ENCODE data around the gene RNF125. TPM values are rescaled to one million over a fixed set of nuclear protein-coding genes. Genes with fewer than 3 reads are reported as not detected.

The RNF125 gene
- polyA plus RNA-seq, 1 of the 3 experiments (the other 2 are of a cell fraction): 0.05 TPM

DNA sequence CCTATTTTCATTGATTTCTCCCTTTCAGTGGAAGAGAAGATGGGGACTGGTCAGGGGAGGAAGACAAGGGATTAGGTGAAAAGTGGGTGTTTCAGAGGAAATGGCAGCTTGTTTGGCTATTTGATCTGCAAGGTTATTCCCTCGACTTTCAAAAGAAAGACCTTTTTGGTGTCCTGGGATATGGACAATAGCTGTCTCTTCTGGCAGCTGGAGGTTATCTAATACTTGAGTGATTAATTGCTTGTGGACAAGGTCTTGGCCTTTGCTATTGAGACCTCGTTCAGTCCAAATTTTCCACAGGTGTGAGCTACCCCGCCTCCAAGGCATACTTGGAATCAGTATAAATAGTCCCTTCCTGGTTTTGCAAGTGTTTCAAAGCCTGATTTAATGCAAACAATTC, 42.4 kb upstream of the RNF125 start:
- ChIA-PET CTCF (interaction anchor here (0.6 to 3.7 kb wide), 22 partner anchors 8 to 427 kb away, joined by 3 to 28 read pairs (median 6); no protein-coding TSS in a partner anchor), POLR2A (no interaction called here)
- no peak overlapping the region for H3K9ac ChIP-seq
- no peaks in the 10 kb centered on the region for H3F3A ChIP-seq (replicated peaks; ENCODE audit: insufficient read depth)
- no peak overlapping the region for H3K4me2 ChIP-seq
- H3K27ac ChIP-seq (ENCODE audit: low read depth in 2 of 2, low read length in 1 of 2): no peak overlapping the region
- H3K4me1 ChIP-seq (ENCODE audit: control insufficient read depth in 1 of 2, insufficient read depth in 2 of 2, low read depth in 1 of 2, low read length in 1 of 2): no peaks in the 10 kb centered on the region
- H3K9me3 ChIP-seq: no peaks in the 10 kb centered on the region
- H3K4me3 ChIP-seq (ENCODE audit: low read depth in 2 of 2, low read length in 1 of 2): no peak overlapping the region
- H2AFZ ChIP-seq (ENCODE audit: low read depth): no peak overlapping the region
- no peak for DNase-seq
- TF ChIP-seq JUND (IDR thresholded peaks at IDR 0.05) (no peak), EZH2phosphoT487 (IDR thresholded peaks at IDR 0.05; ENCODE audit: borderline replicate concordance, low read depth) (no peak), SIN3A (IDR thresholded peaks at IDR 0.05; ENCODE audit: borderline replicate concordance, low read depth, low read length) (no peak), EP300 (IDR thresholded peaks at IDR 0.05; ENCODE audit: borderline replicate concordance in 1 of 2, low read depth in 1 of 2, low read length in 1 of 2) (no peak), CHD2 (IDR thresholded peaks at IDR 0.05; ENCODE audit: low read length, partially characterized antibody) (no peak)
- TF ChIP-seq, protein P1, sequence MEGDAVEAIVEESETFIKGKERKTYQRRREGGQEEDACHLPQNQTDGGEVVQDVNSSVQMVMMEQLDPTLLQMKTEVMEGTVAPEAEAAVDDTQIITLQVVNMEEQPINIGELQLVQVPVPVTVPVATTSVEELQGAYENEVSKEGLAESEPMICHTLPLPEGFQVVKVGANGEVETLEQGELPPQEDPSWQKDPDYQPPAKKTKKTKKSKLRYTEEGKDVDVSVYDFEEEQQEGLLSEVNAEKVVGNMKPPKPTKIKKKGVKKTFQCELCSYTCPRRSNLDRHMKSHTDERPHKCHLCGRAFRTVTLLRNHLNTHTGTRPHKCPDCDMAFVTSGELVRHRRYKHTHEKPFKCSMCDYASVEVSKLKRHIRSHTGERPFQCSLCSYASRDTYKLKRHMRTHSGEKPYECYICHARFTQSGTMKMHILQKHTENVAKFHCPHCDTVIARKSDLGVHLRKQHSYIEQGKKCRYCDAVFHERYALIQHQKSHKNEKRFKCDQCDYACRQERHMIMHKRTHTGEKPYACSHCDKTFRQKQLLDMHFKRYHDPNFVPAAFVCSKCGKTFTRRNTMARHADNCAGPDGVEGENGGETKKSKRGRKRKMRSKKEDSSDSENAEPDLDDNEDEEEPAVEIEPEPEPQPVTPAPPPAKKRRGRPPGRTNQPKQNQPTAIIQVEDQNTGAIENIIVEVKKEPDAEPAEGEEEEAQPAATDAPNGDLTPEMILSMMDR (IDR thresholded peaks at IDR 0.05): no peak
- TF ChIP-seq, protein P2, sequence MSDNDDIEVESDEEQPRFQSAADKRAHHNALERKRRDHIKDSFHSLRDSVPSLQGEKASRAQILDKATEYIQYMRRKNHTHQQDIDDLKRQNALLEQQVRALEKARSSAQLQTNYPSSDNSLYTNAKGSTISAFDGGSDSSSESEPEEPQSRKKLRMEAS (IDR thresholded peaks at IDR 0.05; ENCODE audit: low read depth): no peak
- no peaks in the 10 kb centered on the region for H3K9me2 ChIP-seq
- H3K36me3 ChIP-seq (replicated peaks in 1 of 2; ENCODE audit: control insufficient read depth in 1 of 2, insufficient read depth in 2 of 2, low read length in 1 of 2): no peaks in the 10 kb centered on the region
- H3K79me2 ChIP-seq (ENCODE audit: insufficient read depth): no peaks in the 10 kb centered on the region
- no peaks in the 10 kb centered on the region for H4K20me1 ChIP-seq (ENCODE audit: insufficient read depth)
- H3K27me3 ChIP-seq (ENCODE audit: insufficient read depth): no peaks in the 10 kb centered on the region
- WGBS (ENCODE audit: low lambda C conversion rate): 13% methylated on average over 3 of the region's 3 CpGs

DNA sequence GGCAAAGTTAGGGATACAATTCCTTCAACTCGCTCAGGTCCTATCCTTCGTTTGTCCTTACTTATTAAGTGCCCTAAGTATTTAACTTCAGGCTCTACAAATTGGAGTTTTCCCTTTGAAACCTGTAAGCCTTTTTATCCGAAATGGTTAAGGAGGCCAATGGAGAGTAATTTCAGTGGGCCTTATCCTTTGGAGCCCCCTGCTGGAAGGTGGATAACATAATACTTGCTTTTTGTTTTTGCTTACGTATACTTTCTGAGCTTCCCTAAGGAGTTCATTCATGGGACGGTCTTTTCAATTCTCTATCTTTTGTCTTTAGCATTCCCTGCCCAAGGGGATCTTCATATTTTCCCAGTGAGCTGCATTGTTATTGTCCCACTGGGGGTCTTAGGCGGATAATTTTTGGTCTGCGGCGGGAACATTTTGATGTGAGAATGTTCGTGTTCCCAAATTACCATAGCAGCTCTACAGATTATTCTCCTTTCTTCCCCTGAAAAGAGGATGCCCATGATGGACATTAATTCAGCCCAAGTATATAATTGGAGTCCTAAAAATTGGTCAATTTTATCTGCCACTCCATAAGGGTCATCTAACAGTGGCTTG, 41.3 kb upstream of the RNF125 start:
- Histone ChIP-seq H3K27ac (ENCODE audit: low read depth in 2 of 2, low read length in 1 of 2) (no peak overlapping the region), H3K4me2 (no peak overlapping the region), H3K27me3 (ENCODE audit: insufficient read depth) (no peaks in the 10 kb centered on the region), H3K79me2 (ENCODE audit: insufficient read depth) (no peaks in the 10 kb centered on the region), H3K4me3 (ENCODE audit: low read depth in 2 of 2, low read length in 1 of 2) (no peak overlapping the region; a peak in 1 of 4 replicates), H4K20me1 (ENCODE audit: insufficient read depth) (no peaks in the 10 kb centered on the region), H3K9me3 (no peaks in the 10 kb centered on the region), H2AFZ (ENCODE audit: low read depth) (peak overlapping the region; percentile 31; the same call in 1 of the 2 replicates), H3K9ac (no peak overlapping the region), H3F3A (replicated peaks; ENCODE audit: insufficient read depth) (no peaks in the 10 kb centered on the region), H3K4me1 (ENCODE audit: control insufficient read depth in 1 of 2, insufficient read depth in 2 of 2, low read depth in 1 of 2, low read length in 1 of 2) (no peaks in the 10 kb centered on the region), H3K36me3 (replicated peaks in 1 of 2; ENCODE audit: control insufficient read depth in 1 of 2, insufficient read depth in 2 of 2, low read length in 1 of 2) (no peaks in the 10 kb centered on the region), H3K9me2 (no peaks in the 10 kb centered on the region)
- WGBS (ENCODE audit: low lambda C conversion rate): 40% methylated on average over 9 of the region's 9 CpGs
- ChIA-PET POLR2A (no interaction called here), CTCF (interaction anchor here (0.6 to 3.7 kb wide), 47 partner anchors 9 to 728 kb away, joined by 3 to 28 read pairs (median 4); partner anchors contain the start of genes RNF125 and TRAPPC8)
- DNase-seq: peak; percentile 57
- no peak for TF ChIP-seq POLR2AphosphoS5 (IDR thresholded peaks at IDR 0.05; ENCODE audit: low read depth, low read length)
- TF ChIP-seq EP300 (IDR thresholded peaks at IDR 0.05; ENCODE audit: borderline replicate concordance in 1 of 2, low read depth in 1 of 2, low read length in 1 of 2): no peak
- peak; percentile 88 for TF ChIP-seq RAD21 (IDR thresholded peaks at IDR 0.05; ENCODE audit: low read length)
- no peak for TF ChIP-seq TAF1 (IDR thresholded peaks at IDR 0.05; ENCODE audit: borderline replicate concordance, low read depth, low read length)
- no peak for TF ChIP-seq RXRA (IDR thresholded peaks at IDR 0.05; ENCODE audit: borderline replicate concordance, low read depth)
- TF ChIP-seq, protein P3, sequence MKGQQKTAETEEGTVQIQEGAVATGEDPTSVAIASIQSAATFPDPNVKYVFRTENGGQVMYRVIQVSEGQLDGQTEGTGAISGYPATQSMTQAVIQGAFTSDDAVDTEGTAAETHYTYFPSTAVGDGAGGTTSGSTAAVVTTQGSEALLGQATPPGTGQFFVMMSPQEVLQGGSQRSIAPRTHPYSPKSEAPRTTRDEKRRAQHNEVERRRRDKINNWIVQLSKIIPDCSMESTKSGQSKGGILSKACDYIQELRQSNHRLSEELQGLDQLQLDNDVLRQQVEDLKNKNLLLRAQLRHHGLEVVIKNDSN (IDR thresholded peaks at IDR 0.05; ENCODE audit: borderline replicate concordance, low read depth): no peak
- TF ChIP-seq, protein P4, sequence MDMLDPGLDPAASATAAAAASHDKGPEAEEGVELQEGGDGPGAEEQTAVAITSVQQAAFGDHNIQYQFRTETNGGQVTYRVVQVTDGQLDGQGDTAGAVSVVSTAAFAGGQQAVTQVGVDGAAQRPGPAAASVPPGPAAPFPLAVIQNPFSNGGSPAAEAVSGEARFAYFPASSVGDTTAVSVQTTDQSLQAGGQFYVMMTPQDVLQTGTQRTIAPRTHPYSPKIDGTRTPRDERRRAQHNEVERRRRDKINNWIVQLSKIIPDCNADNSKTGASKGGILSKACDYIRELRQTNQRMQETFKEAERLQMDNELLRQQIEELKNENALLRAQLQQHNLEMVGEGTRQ (IDR thresholded peaks at IDR 0.05; ENCODE audit: borderline replicate concordance, low read depth, low read length): no peak
- peak; percentile 62 for TF ChIP-seq SMC3 (IDR thresholded peaks at IDR 0.05; ENCODE audit: low read depth, low read length)
- TF ChIP-seq GATA2 (CRISPR knock-in tag; IDR thresholded peaks at IDR 0.05): no peak
- no peak for TF ChIP-seq NFIC (IDR thresholded peaks at IDR 0.05; ENCODE audit: borderline replicate concordance)
- no peak for TF ChIP-seq FOXM1 (IDR thresholded peaks at IDR 0.05; ENCODE audit: low read depth)
- no peak for TF ChIP-seq ZBTB33 (IDR thresholded peaks at IDR 0.05; ENCODE audit: borderline replicate concordance, low read depth)
- TF ChIP-seq NRF1 (IDR thresholded peaks at IDR 0.05; ENCODE audit: low read depth, low read length): no peak
- no peak for TF ChIP-seq ELF1 (IDR thresholded peaks at IDR 0.05)
- TF ChIP-seq TEAD4 (IDR thresholded peaks at IDR 0.05; ENCODE audit: borderline replicate concordance, insufficient read depth): no peak
